Skeletal muscle satellite cell (primary cell): ENCODE measurements around the gene CCDC30.

Experiments
- H3K27me3 ChIP-seq: 2 replicates; pipeline ENCODE4 v1.7.0; 2013; ENCODE audit warnings: low read length; ENCODE audit not compliant: control insufficient read depth, insufficient read depth
- H3K36me3 ChIP-seq: 2 replicates; pipeline ENCODE4 v1.7.0; 2013; ENCODE audit warnings: mild to moderate bottlenecking, control low read depth, low read length; ENCODE audit not compliant: insufficient read depth
- H3K4me1 ChIP-seq: 2 replicates; pipeline ENCODE4 v1.7.0; 2013; ENCODE audit warnings: low read length; ENCODE audit not compliant: control insufficient read depth, insufficient read depth
- H3K4me2 ChIP-seq: 2 replicates; pipeline ENCODE4 v1.7.0; 2013; ENCODE audit warnings: mild to moderate bottlenecking, low read length
- H3K4me3 ChIP-seq: 2 replicates; pipeline ENCODE4 v1.7.0; 2013; ENCODE audit warnings: low read length
- H3K9ac ChIP-seq: 2 replicates; pipeline ENCODE4 v1.7.0; 2013; ENCODE audit warnings: mild to moderate bottlenecking, low read depth, low read length, moderate library complexity
- H3K9me3 ChIP-seq: replicated peaks from 2 replicates; pipeline ENCODE4 v1.7.0; 2013; ENCODE audit warnings: mild to moderate bottlenecking, control low read depth, low read length

The CCDC30 gene

GRCh38 chr1:42533101-42533863, 70.2 kb downstream of the CCDC30 start:
- no peak overlapping the region for H3K9ac ChIP-seq
- no peaks in the 10 kb centered on the region for H3K4me1 ChIP-seq
- H3K36me3 ChIP-seq: no peaks in the 10 kb centered on the region
- no peaks in the 10 kb centered on the region for H3K9me3 ChIP-seq
- H3K27me3 ChIP-seq: no peaks in the 10 kb centered on the region
- no peak overlapping the region for H3K4me3 ChIP-seq
- no peak overlapping the region for H3K4me2 ChIP-seq

GRCh38 chr1:42541104-42541503, 78.0 kb downstream of the CCDC30 start:
- no peak overlapping the region for H3K9ac ChIP-seq
- H3K4me2 ChIP-seq: no peak overlapping the region
- no peaks in the 10 kb centered on the region for H3K36me3 ChIP-seq
- no peak overlapping the region for H3K4me3 ChIP-seq
- H3K27me3 ChIP-seq: no peaks in the 10 kb centered on the region
- H3K9me3 ChIP-seq: no peaks in the 10 kb centered on the region
- no peaks in the 10 kb centered on the region for H3K4me1 ChIP-seq

GRCh38 chr1:42551180-42551579, 88.1 kb downstream of the CCDC30 start:
- Histone ChIP-seq H3K4me2 (no peak overlapping the region), H3K27me3 (no peaks in the 10 kb centered on the region), H3K4me3 (no peak overlapping the region), H3K4me1 (no peaks in the 10 kb centered on the region), H3K36me3 (no peaks in the 10 kb centered on the region), H3K9me3 (no peaks in the 10 kb centered on the region), H3K9ac (no peak overlapping the region)

- Histone ChIP-seq H3K4me3 (no peak overlapping the region), H3K9me3 (no peaks in the 10 kb centered on the region), H3K4me2 (no peak overlapping the region), H3K36me3 (no peaks in the 10 kb centered on the region), H3K27me3 (no peaks in the 10 kb centered on the region), H3K9ac (no peak overlapping the region), H3K4me1 (no peaks in the 10 kb centered on the region)
These were observed 88.5 kb downstream of the CCDC30 start for GRCh38 chr1:42551590-42551989.

- H3K4me3 ChIP-seq: no peak overlapping the region
- H3K4me1 ChIP-seq: no peaks in the 10 kb centered on the region
- no peaks in the 10 kb centered on the region for H3K9me3 ChIP-seq
- no peaks in the 10 kb centered on the region for H3K27me3 ChIP-seq
- H3K9ac ChIP-seq: no peak overlapping the region
- no peak overlapping the region for H3K4me2 ChIP-seq
- H3K36me3 ChIP-seq: no peaks in the 10 kb centered on the region
These were observed 89.5 kb downstream of the CCDC30 start for GRCh38 chr1:42552636-42553035.

- Histone ChIP-seq H3K9ac (no peak overlapping the region), H3K27me3 (no peaks in the 10 kb centered on the region), H3K4me1 (no peaks in the 10 kb centered on the region), H3K4me3 (no peak overlapping the region), H3K9me3 (no peaks in the 10 kb centered on the region), H3K4me2 (no peak overlapping the region), H3K36me3 (no peaks in the 10 kb centered on the region)
These were observed 94.3 kb downstream of the CCDC30 start for GRCh38 chr1:42557230-42557851.

GRCh38 chr1:42567038-42567437, 104.0 kb downstream of the CCDC30 start:
- Histone ChIP-seq H3K36me3 (no peaks in the 10 kb centered on the region), H3K9me3 (no peaks in the 10 kb centered on the region), H3K4me2 (no peak overlapping the region), H3K27me3 (no peaks in the 10 kb centered on the region), H3K4me1 (no peaks in the 10 kb centered on the region), H3K4me3 (no peak overlapping the region), H3K9ac (no peak overlapping the region)

- H3K4me2 ChIP-seq: no peak overlapping the region
- H3K4me1 ChIP-seq: no peaks in the 10 kb centered on the region
- no peaks in the 10 kb centered on the region for H3K36me3 ChIP-seq
- no peaks in the 10 kb centered on the region for H3K27me3 ChIP-seq
- no peaks in the 10 kb centered on the region for H3K9me3 ChIP-seq
- no peak overlapping the region for H3K4me3 ChIP-seq
- H3K9ac ChIP-seq: no peak overlapping the region
These were observed 113.8 kb downstream of the CCDC30 start for GRCh38 chr1:42576935-42577334.

- no peak overlapping the region for H3K4me3 ChIP-seq
- no peaks in the 10 kb centered on the region for H3K4me1 ChIP-seq
- no peak overlapping the region for H3K9ac ChIP-seq
- no peak overlapping the region for H3K4me2 ChIP-seq
- no peaks in the 10 kb centered on the region for H3K9me3 ChIP-seq
- no peaks in the 10 kb centered on the region for H3K27me3 ChIP-seq
- H3K36me3 ChIP-seq: no peaks in the 10 kb centered on the region
These were observed 122.9 kb downstream of the CCDC30 start for GRCh38 chr1:42586016-42586415.

- no peaks in the 10 kb centered on the region for H3K36me3 ChIP-seq
- no peak overlapping the region for H3K9ac ChIP-seq
- H3K9me3 ChIP-seq: no peaks in the 10 kb centered on the region
- H3K4me1 ChIP-seq: no peaks in the 10 kb centered on the region
- no peak overlapping the region for H3K4me2 ChIP-seq
- H3K27me3 ChIP-seq: no peaks in the 10 kb centered on the region
- H3K4me3 ChIP-seq: no peak overlapping the region
These were observed 124.7 kb downstream of the CCDC30 start for GRCh38 chr1:42587753-42588152.

GRCh38 chr1:42592811-42593210, 129.7 kb downstream of the CCDC30 start:
- Histone ChIP-seq H3K4me2 (no peak overlapping the region), H3K4me3 (no peak overlapping the region), H3K27me3 (peaks cover 3% of the 10 kb centered on the region), H3K9me3 (no peaks in the 10 kb centered on the region), H3K9ac (no peak overlapping the region), H3K36me3 (no peaks in the 10 kb centered on the region), H3K4me1 (no peaks in the 10 kb centered on the region)
